Mesenteric fat pad (tissue), 1 donor: ENCODE results near the gene PNLIPRP3. TPM values are rescaled to one million over a fixed set of nuclear protein-coding genes. Genes with fewer than 3 reads are reported as not detected.
"Not testable (repeated sequence)": the region's sequence is repeated elsewhere in the genome, so short reads cannot be mapped to it uniquely, and the experiment has no call there.

Experiments used
- DNase-seq: peaks from one replicate; pipeline ENCODE4 v3.0.0-alpha.2; 2020; ENCODE audit warnings: low spot score
- long read RNA-seq: library from polyadenylated mRNA; unstranded; transcript quantifications from one replicate; pipeline ENCODE4 v2.0.0, GENCODE V29; 2020
- total RNA-seq: library from RNA; stranded (reverse); fragmentation: NEBNext Ultra II Directional; extraction: Animal tissue kit (Norgen Biotek cat#: 25700); gene quantifications from one replicate; pipeline ENCODE4 v1.2.1, GENCODE V29; 2021
- donor health status: DM: yes; HTN: yes; CAD: no.

Gene PNLIPRP3
- total RNA-seq, result not detected
- long read RNA-seq, result 0 reads

GRCh38 chr10:116427671-116428070 lies at the start of gene PNLIPRP3:
PNLIPRP3 (plus strand) TSS chr10:116427847; CDS start chr10:116428013, 166 bp downstream.
- DNase-seq, result no peak

- no peak for DNase-seq
Measured at GRCh38 chr10:116382290-116382689, 45.4 kb upstream of the PNLIPRP3 start.

- no peak for DNase-seq
Measured at GRCh38 chr10:116385311-116385710, 42.3 kb upstream of the PNLIPRP3 start.

- no peak for DNase-seq
Measured at GRCh38 chr10:116385994-116386809, 41.4 kb upstream of the PNLIPRP3 start.

- not testable (repeated sequence) for DNase-seq
Measured at GRCh38 chr10:116393246-116393831, 34.3 kb upstream of the PNLIPRP3 start.

- DNase-seq, result no peak
Measured at GRCh38 chr10:116395223-116395985, 32.2 kb upstream of the PNLIPRP3 start.

GRCh38 chr10:116398224-116398623 lies 29.4 kb upstream of the PNLIPRP3 start:
- DNase-seq, result no peak

- no peak for DNase-seq
Measured at GRCh38 chr10:116402858-116403257, 24.8 kb upstream of the PNLIPRP3 start.

GRCh38 chr10:116403740-116404250 lies 23.9 kb upstream of the PNLIPRP3 start:
- no peak for DNase-seq

GRCh38 chr10:116408719-116409118 lies 18.9 kb upstream of the PNLIPRP3 start:
- DNase-seq, result no peak

- DNase-seq, result no peak
Measured at GRCh38 chr10:116410351-116410750, 17.3 kb upstream of the PNLIPRP3 start.

GRCh38 chr10:116417821-116418220 lies 9.8 kb upstream of the PNLIPRP3 start:
- DNase-seq, result no peak

- no peak for DNase-seq
Measured at GRCh38 chr10:116418389-116418788, 9.3 kb upstream of the PNLIPRP3 start.

- DNase-seq, result no peak
Measured at GRCh38 chr10:116421815-116422214, 5.8 kb upstream of the PNLIPRP3 start.

- no peak for DNase-seq
Measured at GRCh38 chr10:116429288-116429977, 1.8 kb downstream of the PNLIPRP3 start.

GRCh38 chr10:116430288-116430687 lies 2.6 kb downstream of the PNLIPRP3 start:
- DNase-seq, result no peak

- no peak for DNase-seq
Measured at GRCh38 chr10:116431598-116431997, 4.0 kb downstream of the PNLIPRP3 start.

GRCh38 chr10:116437076-116437692 lies 9.5 kb downstream of the PNLIPRP3 start:
- no peak for DNase-seq

GRCh38 chr10:116440330-116441030 lies 12.8 kb downstream of the PNLIPRP3 start:
- DNase-seq, result no peak

GRCh38 chr10:116444527-116445142 lies 17.0 kb downstream of the PNLIPRP3 start:
- no peak for DNase-seq
